ENCODE measurements around the gene CEBPA.

The CEBPA gene

GRCh38 chr19:33286899-33287298, 15.4 kb downstream of the CEBPA start:
- no peak for DNase-seq

GRCh38 chr19:33285441-33285927, 16.9 kb downstream of the CEBPA start:
- no peak for DNase-seq

- no peak for DNase-seq
Observed at GRCh38 chr19:33284756-33285155, 17.6 kb downstream of the CEBPA start.

- no peak for DNase-seq
Observed at GRCh38 chr19:33284146-33284643, 18.1 kb downstream of the CEBPA start.

GRCh38 chr19:33283589-33283988, 18.7 kb downstream of the CEBPA start:
- DNase-seq, result no peak

GRCh38 chr19:33282036-33282671, 20.2 kb downstream of the CEBPA start:
- no peak for DNase-seq

GRCh38 chr19:33281296-33281926, 20.9 kb downstream of the CEBPA start:
- DNase-seq, result no peak

GRCh38 chr19:33280351-33280921, 21.9 kb downstream of the CEBPA start:
- no peak for DNase-seq

- no peak for DNase-seq
Observed at GRCh38 chr19:33279430-33280350, 22.6 kb downstream of the CEBPA start.

GRCh38 chr19:33278403-33279269, 23.7 kb downstream of the CEBPA start:
- no peak for DNase-seq

- DNase-seq, result no peak
Observed at GRCh38 chr19:33278023-33278402, 24.3 kb downstream of the CEBPA start.

GRCh38 chr19:33277434-33277833, 24.9 kb downstream of the CEBPA start:
- DNase-seq, result no peak

GRCh38 chr19:33275933-33276619, 26.3 kb downstream of the CEBPA start:
- DNase-seq, result no peak

GRCh38 chr19:33275559-33275932, 26.8 kb downstream of the CEBPA start:
- no peak for DNase-seq

GRCh38 chr19:33274663-33275558, 27.4 kb downstream of the CEBPA start:
- DNase-seq, result no peak

- no peak for DNase-seq
Observed at GRCh38 chr19:33273881-33274662, 28.3 kb downstream of the CEBPA start.

GRCh38 chr19:33273065-33273736, 29.1 kb downstream of the CEBPA start:
- no peak for DNase-seq

GRCh38 chr19:33271246-33272021, 30.9 kb downstream of the CEBPA start:
- DNase-seq, result no peak
